ENCODE measurements around the gene ZDHHC14.
A peak's percentile ranks its signal among the peaks of the same experiment; 100 is the strongest.
"Not testable (repeated sequence)": the region's sequence is repeated elsewhere in the genome, so short reads cannot be mapped to it uniquely, and the experiment has no call there.

The ZDHHC14 gene

DNA sequence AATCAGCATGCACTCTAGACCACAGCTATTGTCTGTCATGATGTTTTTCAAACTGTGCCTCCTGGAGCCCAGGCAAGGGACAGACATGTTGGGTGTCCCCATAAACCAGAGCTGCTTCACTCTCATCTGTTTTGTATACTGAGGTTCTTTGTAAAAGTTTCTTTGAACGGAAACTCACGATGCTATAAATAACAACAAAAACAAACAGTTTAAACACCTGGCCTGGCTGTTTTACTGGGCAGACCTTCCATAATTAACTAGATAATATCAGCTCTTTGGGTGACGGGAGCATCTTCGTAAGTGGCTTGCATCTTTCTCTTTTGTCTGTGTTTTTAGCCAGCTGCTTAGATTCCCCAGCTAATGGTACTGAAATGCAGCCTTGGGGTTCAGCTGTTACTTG, 190.3 kb downstream of the ZDHHC14 start:
- Histone ChIP-seq H3K9me3 (ENCODE audit: control insufficient read depth, insufficient read depth, low read length) (peaks cover 5% of the 10 kb centered on the region; the same call in 1 of the 2 replicates), H3K79me2 (ENCODE audit: control insufficient read depth, low read length) (no peaks in the 10 kb centered on the region), H4K20me1 (ENCODE audit: control insufficient read depth, insufficient read depth, low read depth, low read length) (no peaks in the 10 kb centered on the region), H3K9me2 (replicated peaks; ENCODE audit: control insufficient read depth, low read length) (no peaks in the 10 kb centered on the region), H3K4me2 (ENCODE audit: low read length) (peak overlapping the region; percentile 71), H3K27me3 (ENCODE audit: control insufficient read depth, low read length) (no peaks in the 10 kb centered on the region), H3K27ac (ENCODE audit: low read depth, low read length) (peak overlapping the region; percentile 90), H3K4me1 (ENCODE audit: control insufficient read depth, low read length) (peaks cover 50% of the 10 kb centered on the region), H3K36me3 (ENCODE audit: control insufficient read depth, low read length) (no peaks in the 10 kb centered on the region), H3F3A (ENCODE audit: control insufficient read depth, insufficient read depth) (peaks cover 35% of the 10 kb centered on the region), H3K4me3 (ENCODE audit: low read length) (peak overlapping the region; percentile 52)
- no peak for TF ChIP-seq EZH2phosphoT487 (IDR thresholded peaks at IDR 0.05; ENCODE audit: borderline replicate concordance, low read length)

DNA sequence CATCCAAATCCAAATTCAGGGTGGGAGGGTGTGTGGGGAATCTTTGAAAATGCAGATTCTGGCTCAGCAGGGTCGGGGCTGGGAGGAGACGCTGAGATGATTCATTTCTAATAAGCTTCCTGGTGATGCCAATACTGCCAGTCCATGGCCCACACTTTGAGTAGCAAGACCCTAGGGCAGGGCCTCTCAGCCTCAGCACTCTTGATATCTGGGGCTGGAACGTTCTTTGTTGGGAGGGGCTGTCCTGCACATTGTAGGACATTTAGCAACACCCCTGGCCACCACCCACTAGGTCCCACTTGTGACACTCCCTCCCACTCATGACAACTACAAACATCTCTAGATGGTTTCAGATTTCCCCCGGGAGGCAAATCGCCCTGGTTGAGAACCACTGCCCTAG, 191.0 kb downstream of the ZDHHC14 start:
- Histone ChIP-seq H3K9me3 (ENCODE audit: control insufficient read depth, insufficient read depth, low read length) (peaks cover 5% of the 10 kb centered on the region; the same call in 1 of the 2 replicates), H3K79me2 (ENCODE audit: control insufficient read depth, low read length) (no peaks in the 10 kb centered on the region), H3K27ac (ENCODE audit: low read depth, low read length) (peak overlapping the region; percentile 90), H3K27me3 (ENCODE audit: control insufficient read depth, low read length) (no peaks in the 10 kb centered on the region), H4K20me1 (ENCODE audit: control insufficient read depth, insufficient read depth, low read depth, low read length) (no peaks in the 10 kb centered on the region), H3K36me3 (ENCODE audit: control insufficient read depth, low read length) (no peaks in the 10 kb centered on the region), H3K4me3 (ENCODE audit: low read length) (peak overlapping the region; percentile 52), H3F3A (ENCODE audit: control insufficient read depth, insufficient read depth) (peaks cover 37% of the 10 kb centered on the region), H3K4me2 (ENCODE audit: low read length) (peak overlapping the region; percentile 71), H3K9me2 (replicated peaks; ENCODE audit: control insufficient read depth, low read length) (no peaks in the 10 kb centered on the region), H3K4me1 (ENCODE audit: control insufficient read depth, low read length) (peaks cover 56% of the 10 kb centered on the region)
- TF ChIP-seq EZH2phosphoT487 (IDR thresholded peaks at IDR 0.05; ENCODE audit: borderline replicate concordance, low read length), result no peak
- TF ChIP-seq, protein P1, sequence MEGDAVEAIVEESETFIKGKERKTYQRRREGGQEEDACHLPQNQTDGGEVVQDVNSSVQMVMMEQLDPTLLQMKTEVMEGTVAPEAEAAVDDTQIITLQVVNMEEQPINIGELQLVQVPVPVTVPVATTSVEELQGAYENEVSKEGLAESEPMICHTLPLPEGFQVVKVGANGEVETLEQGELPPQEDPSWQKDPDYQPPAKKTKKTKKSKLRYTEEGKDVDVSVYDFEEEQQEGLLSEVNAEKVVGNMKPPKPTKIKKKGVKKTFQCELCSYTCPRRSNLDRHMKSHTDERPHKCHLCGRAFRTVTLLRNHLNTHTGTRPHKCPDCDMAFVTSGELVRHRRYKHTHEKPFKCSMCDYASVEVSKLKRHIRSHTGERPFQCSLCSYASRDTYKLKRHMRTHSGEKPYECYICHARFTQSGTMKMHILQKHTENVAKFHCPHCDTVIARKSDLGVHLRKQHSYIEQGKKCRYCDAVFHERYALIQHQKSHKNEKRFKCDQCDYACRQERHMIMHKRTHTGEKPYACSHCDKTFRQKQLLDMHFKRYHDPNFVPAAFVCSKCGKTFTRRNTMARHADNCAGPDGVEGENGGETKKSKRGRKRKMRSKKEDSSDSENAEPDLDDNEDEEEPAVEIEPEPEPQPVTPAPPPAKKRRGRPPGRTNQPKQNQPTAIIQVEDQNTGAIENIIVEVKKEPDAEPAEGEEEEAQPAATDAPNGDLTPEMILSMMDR (IDR thresholded peaks at IDR 0.05; ENCODE audit: low read depth, low read length, poor library complexity, severe bottlenecking), result no peak

DNA sequence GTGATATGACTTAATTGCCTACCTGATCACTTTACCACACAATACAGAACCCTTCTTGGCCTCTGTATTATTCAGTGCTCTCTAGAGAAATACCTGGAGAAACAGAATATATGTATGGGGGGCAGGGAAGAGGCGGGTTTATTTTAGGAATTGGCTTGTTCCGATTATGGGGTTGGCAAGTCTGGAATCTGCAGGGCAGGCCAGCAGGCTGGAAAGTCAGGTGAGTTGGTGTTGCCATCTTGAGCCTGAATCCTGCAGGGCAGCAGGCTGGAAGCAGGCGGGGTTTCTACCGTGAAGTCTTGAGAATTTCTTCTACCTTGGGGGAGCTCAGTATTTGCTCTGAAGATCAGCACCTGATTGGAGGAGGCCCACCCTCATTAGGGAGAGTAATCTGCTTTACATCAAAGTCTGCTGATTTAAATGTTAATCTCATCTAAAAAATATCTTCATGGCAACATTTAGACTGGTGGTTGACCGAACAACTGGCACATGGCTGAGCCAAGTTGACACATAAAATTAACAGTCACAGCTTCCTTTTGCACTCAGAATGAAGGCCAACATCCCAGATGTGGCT, 193.9 kb downstream of the ZDHHC14 start:
- Histone ChIP-seq H3K27me3 (ENCODE audit: control insufficient read depth, low read length) (no peaks in the 10 kb centered on the region), H3K9me3 (ENCODE audit: control insufficient read depth, insufficient read depth, low read length) (peaks cover 12% of the 10 kb centered on the region), H4K20me1 (ENCODE audit: control insufficient read depth, insufficient read depth, low read depth, low read length) (no peaks in the 10 kb centered on the region), H3K4me1 (ENCODE audit: control insufficient read depth, low read length) (peaks cover 53% of the 10 kb centered on the region), H3K79me2 (ENCODE audit: control insufficient read depth, low read length) (no peaks in the 10 kb centered on the region), H3F3A (ENCODE audit: control insufficient read depth, insufficient read depth) (peaks cover 26% of the 10 kb centered on the region), H3K9me2 (replicated peaks; ENCODE audit: control insufficient read depth, low read length) (no peaks in the 10 kb centered on the region), H3K36me3 (ENCODE audit: control insufficient read depth, low read length) (no peaks in the 10 kb centered on the region), H3K4me2 (ENCODE audit: low read length) (no peak overlapping the region), H3K4me3 (ENCODE audit: low read length) (no peak overlapping the region), H3K27ac (ENCODE audit: low read depth, low read length) (no peak overlapping the region)
- TF ChIP-seq, protein P1 (IDR thresholded peaks at IDR 0.05; ENCODE audit: low read depth, low read length, poor library complexity, severe bottlenecking), result no peak
- TF ChIP-seq EZH2phosphoT487 (IDR thresholded peaks at IDR 0.05; ENCODE audit: borderline replicate concordance, low read length), result no peak

DNA sequence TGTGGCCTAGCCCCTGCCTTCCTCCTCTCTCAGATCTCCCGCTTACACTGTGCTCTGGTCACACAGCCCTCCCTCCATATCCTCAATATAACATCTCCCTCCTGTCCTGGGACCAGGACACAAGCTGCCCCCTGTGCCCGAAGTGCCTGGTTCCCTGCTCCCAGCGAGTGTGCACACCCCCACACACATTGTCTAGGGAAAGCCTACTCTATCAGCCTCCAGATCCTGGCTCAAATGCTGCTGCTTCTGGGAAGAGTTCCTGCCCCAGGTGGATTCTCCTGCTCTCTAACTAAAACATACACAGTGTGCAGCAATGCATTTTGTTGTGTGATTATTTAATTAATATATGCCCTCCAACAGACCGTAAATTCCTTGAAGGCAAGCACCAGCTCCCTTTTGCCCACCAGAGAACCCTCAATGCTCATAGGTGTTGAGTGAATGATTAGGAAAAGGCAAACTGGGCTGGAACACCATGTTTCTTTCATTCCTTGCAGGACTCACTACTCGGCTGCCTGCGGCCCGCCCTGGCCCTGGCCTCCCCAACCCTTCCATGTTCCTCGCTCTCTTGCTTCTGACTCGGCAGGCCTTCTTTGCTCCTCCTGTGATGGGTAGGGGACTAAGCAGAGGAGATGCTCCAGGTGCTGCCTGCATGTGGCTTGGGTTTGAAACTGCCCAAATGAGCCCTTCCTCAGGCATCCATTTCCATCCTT, 194.6 kb downstream of the ZDHHC14 start:
- Histone ChIP-seq H3K4me2 (ENCODE audit: low read length) (no peak overlapping the region), H3K4me3 (ENCODE audit: low read length) (no peak overlapping the region), H3K79me2 (ENCODE audit: control insufficient read depth, low read length) (no peaks in the 10 kb centered on the region), H3K27ac (ENCODE audit: low read depth, low read length) (no peak overlapping the region), H3K36me3 (ENCODE audit: control insufficient read depth, low read length) (no peaks in the 10 kb centered on the region), H3K27me3 (ENCODE audit: control insufficient read depth, low read length) (no peaks in the 10 kb centered on the region), H3F3A (ENCODE audit: control insufficient read depth, insufficient read depth) (peaks cover 21% of the 10 kb centered on the region), H3K4me1 (ENCODE audit: control insufficient read depth, low read length) (peaks cover 47% of the 10 kb centered on the region), H4K20me1 (ENCODE audit: control insufficient read depth, insufficient read depth, low read depth, low read length) (no peaks in the 10 kb centered on the region), H3K9me3 (ENCODE audit: control insufficient read depth, insufficient read depth, low read length) (peaks cover 12% of the 10 kb centered on the region), H3K9me2 (replicated peaks; ENCODE audit: control insufficient read depth, low read length) (no peaks in the 10 kb centered on the region)
- TF ChIP-seq, protein P1 (IDR thresholded peaks at IDR 0.05; ENCODE audit: low read depth, low read length, poor library complexity, severe bottlenecking), result no peak
- no peak for TF ChIP-seq EZH2phosphoT487 (IDR thresholded peaks at IDR 0.05; ENCODE audit: borderline replicate concordance, low read length)

DNA sequence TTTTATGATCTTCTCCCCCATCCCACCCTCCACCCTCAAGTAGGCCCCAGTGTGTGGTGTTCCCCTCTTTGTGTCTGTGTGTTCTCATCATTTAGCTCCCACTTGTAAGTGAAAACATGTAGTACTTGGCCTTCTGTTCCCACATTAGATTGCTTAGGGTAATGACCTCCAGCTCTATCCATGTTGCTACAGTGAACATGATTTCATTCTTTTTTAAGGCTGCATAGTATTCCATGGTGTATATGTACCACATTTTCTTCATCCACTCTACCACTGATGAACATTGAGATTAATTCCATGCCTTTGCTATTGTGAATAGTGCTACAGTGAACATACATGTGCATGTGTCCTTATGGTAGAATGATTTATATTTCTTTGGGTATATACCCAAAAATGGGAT, 196.0 kb downstream of the ZDHHC14 start:
- Histone ChIP-seq H3K9me3 (ENCODE audit: control insufficient read depth, insufficient read depth, low read length) (peaks cover 12% of the 10 kb centered on the region), H3K4me1 (ENCODE audit: control insufficient read depth, low read length) (peaks cover 33% of the 10 kb centered on the region)
- not testable (repeated sequence) for H3K27ac ChIP-seq (ENCODE audit: low read depth, low read length); H3F3A ChIP-seq (ENCODE audit: control insufficient read depth, insufficient read depth); H3K36me3 ChIP-seq (ENCODE audit: control insufficient read depth, low read length); H3K4me2 ChIP-seq (ENCODE audit: low read length); H3K4me3 ChIP-seq (ENCODE audit: low read length); H3K27me3 ChIP-seq (ENCODE audit: control insufficient read depth, low read length); H3K79me2 ChIP-seq (ENCODE audit: control insufficient read depth, low read length); H3K9me2 ChIP-seq (replicated peaks; ENCODE audit: control insufficient read depth, low read length); H4K20me1 ChIP-seq (ENCODE audit: control insufficient read depth, insufficient read depth, low read depth, low read length)
